ENCODE data around the gene DUSP19. TPM values are rescaled to one million over a fixed set of nuclear protein-coding genes. Genes with fewer than 3 reads are reported as not detected.
A peak's percentile ranks its signal among the peaks of the same experiment; 100 is the strongest.

Gene DUSP19
- total and polyA plus RNA-seq, 2 of the 13 experiments (the other 11 are each of a cell fraction or from before 2014, with no cell fraction given) = 1.3 to 1.9 TPM

DNA sequence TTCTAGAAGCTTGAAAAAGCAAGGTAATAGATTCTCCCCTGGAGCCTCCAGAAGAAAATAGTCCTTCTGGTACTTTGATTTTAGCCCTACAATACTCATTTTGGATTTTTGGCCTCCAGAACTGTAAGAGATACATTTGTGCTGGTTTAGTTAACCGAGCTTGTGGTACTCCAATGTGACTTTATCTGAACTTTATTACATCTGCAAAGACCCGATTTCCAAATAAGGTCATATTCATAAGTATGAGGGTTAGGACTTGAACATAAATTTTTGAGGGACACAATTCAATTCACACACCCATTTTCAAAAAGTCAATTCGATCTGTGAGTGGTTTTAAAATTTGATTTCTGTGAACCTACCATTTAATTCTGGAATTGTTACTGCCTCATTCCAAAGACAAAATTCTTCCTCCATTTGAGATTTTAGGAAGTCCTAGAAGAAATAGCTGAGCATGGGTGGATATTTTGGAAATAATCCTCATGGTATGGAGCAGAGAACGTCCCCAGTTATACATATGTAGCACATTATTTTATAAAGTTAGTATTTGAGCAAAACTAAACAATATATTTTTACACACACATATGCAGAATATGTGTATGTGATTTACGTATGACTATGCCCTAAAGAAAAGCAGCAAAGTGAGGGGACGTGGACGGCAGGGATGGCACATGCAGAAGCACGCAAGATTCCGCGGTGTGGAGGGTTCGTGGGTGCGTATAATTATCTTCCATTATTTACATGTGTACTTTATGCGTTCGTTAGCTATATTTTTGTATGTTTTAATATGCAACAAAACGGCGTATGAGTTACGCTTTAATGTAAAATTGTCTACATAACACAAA, 44.8 kb downstream of the DUSP19 start (continued):
- TF ChIP-seq, protein P1, sequence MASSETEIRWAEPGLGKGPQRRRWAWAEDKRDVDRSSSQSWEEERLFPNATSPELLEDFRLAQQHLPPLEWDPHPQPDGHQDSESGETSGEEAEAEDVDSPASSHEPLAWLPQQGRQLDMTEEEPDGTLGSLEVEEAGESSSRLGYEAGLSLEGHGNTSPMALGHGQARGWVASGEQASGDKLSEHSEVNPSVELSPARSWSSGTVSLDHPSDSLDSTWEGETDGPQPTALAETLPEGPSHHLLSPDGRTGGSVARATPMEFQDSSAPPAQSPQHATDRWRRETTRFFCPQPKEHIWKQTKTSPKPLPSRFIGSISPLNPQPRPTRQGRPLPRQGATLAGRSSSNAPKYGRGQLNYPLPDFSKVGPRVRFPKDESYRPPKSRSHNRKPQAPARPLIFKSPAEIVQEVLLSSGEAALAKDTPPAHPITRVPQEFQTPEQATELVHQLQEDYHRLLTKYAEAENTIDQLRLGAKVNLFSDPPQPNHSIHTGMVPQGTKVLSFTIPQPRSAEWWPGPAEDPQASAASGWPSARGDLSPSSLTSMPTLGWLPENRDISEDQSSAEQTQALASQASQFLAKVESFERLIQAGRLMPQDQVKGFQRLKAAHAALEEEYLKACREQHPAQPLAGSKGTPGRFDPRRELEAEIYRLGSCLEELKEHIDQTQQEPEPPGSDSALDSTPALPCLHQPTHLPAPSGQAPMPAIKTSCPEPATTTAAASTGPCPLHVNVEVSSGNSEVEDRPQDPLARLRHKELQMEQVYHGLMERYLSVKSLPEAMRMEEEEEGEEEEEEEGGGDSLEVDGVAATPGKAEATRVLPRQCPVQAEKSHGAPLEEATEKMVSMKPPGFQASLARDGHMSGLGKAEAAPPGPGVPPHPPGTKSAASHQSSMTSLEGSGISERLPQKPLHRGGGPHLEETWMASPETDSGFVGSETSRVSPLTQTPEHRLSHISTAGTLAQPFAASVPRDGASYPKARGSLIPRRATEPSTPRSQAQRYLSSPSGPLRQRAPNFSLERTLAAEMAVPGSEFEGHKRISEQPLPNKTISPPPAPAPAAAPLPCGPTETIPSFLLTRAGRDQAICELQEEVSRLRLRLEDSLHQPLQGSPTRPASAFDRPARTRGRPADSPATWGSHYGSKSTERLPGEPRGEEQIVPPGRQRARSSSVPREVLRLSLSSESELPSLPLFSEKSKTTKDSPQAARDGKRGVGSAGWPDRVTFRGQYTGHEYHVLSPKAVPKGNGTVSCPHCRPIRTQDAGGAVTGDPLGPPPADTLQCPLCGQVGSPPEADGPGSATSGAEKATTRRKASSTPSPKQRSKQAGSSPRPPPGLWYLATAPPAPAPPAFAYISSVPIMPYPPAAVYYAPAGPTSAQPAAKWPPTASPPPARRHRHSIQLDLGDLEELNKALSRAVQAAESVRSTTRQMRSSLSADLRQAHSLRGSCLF (CRISPR knock-in tag; IDR thresholded peaks at IDR 0.05; ENCODE audit: borderline replicate concordance) = 0 out of 2 replicates have a peak, but pooled peaks have one; percentile 13
- peak; percentile 79 for TF ChIP-seq CBX2 (IDR thresholded peaks at IDR 0.05; ENCODE audit: low read depth, low read length)
- TF ChIP-seq CBX2 (CRISPR knock-in tag; IDR thresholded peaks at IDR 0.05; ENCODE audit: low read depth) = no peak
- TF ChIP-seq ZNF256 (CRISPR knock-in tag; conservative IDR thresholded peaks at IDR 0.05) = 0 out of 2 replicates have a peak, but pooled peaks have one; percentile 43
- no peak for TF ChIP-seq AGO2 (optimal IDR thresholded peaks at IDR 0.05; ENCODE audit: low read depth, low read length)
- TF ChIP-seq, protein P2, sequence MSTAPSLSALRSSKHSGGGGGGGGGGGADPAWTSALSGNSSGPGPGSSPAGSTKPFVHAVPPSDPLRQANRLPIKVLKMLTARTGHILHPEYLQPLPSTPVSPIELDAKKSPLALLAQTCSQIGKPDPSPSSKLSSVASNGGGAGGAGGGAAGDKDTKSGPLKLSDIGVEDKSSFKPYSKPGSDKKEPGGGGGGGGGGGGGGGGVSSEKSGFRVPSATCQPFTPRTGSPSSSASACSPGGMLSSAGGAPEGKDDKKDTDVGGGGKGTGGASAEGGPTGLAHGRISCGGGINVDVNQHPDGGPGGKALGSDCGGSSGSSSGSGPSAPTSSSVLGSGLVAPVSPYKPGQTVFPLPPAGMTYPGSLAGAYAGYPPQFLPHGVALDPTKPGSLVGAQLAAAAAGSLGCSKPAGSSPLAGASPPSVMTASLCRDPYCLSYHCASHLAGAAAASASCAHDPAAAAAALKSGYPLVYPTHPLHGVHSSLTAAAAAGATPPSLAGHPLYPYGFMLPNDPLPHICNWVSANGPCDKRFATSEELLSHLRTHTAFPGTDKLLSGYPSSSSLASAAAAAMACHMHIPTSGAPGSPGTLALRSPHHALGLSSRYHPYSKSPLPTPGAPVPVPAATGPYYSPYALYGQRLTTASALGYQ (CRISPR knock-in tag; IDR thresholded peaks at IDR 0.05) = 0 out of 2 replicates have a peak, but pooled peaks have one; percentile 8
- TF ChIP-seq, protein P3, sequence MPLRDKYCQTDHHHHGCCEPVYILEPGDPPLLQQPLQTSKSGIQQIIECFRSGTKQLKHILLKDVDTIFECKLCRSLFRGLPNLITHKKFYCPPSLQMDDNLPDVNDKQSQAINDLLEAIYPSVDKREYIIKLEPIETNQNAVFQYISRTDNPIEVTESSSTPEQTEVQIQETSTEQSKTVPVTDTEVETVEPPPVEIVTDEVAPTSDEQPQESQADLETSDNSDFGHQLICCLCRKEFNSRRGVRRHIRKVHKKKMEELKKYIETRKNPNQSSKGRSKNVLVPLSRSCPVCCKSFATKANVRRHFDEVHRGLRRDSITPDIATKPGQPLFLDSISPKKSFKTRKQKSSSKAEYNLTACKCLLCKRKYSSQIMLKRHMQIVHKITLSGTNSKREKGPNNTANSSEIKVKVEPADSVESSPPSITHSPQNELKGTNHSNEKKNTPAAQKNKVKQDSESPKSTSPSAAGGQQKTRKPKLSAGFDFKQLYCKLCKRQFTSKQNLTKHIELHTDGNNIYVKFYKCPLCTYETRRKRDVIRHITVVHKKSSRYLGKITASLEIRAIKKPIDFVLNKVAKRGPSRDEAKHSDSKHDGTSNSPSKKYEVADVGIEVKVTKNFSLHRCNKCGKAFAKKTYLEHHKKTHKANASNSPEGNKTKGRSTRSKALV (CRISPR knock-in tag; IDR thresholded peaks at IDR 0.05) = peak; percentile 49; the same call in 1 of the 2 replicates
- TF ChIP-seq RARA (CRISPR knock-in tag; IDR thresholded peaks at IDR 0.05) = no peak
- TF ChIP-seq, protein P4, sequence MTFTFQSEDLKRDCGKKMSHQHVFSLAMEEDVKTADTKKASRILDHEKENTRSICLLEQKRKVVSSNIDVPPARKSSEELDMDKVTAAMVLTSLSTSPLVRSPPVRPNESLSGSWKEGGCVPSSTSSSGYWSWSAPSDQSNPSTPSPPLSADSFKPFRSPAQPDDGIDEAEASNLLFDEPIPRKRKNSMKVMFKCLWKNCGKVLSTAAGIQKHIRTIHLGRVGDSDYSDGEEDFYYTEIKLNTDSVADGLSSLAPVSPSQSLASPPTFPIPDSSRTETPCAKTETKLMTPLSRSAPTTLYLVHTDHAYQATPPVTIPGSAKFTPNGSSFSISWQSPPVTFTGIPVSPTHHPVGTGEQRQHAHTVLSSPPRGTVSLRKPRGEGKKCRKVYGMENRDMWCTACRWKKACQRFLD (CRISPR knock-in tag; IDR thresholded peaks at IDR 0.05; ENCODE audit: borderline replicate concordance) = peak; percentile 10; the same call in 1 of the 2 replicates
- TF ChIP-seq NR2F2 (IDR thresholded peaks at IDR 0.05; ENCODE audit: borderline replicate concordance, low read depth) = no peak
- TF ChIP-seq CCAR2 (optimal IDR thresholded peaks at IDR 0.05; ENCODE audit: low read depth, low read length) = no peak
- TF ChIP-seq, protein P5, sequence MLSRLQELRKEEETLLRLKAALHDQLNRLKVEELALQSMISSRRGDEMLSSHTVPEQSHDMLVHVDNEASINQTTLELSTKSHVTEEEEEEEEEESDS (CRISPR knock-in tag; IDR thresholded peaks at IDR 0.05; ENCODE audit: borderline replicate concordance) = 0 out of 2 replicates have a peak, but pooled peaks have one; percentile 31
- no peak for TF ChIP-seq SP140L (CRISPR knock-in tag; IDR thresholded peaks at IDR 0.05; ENCODE audit: borderline replicate concordance)
- 0 out of 2 replicates have a peak, but pooled peaks have one; percentile 13 for TF ChIP-seq ZBTB3 (CRISPR knock-in tag; IDR thresholded peaks at IDR 0.05; ENCODE audit: borderline replicate concordance, low read depth)
